ENCODE data around the gene HJURP.

DNA sequence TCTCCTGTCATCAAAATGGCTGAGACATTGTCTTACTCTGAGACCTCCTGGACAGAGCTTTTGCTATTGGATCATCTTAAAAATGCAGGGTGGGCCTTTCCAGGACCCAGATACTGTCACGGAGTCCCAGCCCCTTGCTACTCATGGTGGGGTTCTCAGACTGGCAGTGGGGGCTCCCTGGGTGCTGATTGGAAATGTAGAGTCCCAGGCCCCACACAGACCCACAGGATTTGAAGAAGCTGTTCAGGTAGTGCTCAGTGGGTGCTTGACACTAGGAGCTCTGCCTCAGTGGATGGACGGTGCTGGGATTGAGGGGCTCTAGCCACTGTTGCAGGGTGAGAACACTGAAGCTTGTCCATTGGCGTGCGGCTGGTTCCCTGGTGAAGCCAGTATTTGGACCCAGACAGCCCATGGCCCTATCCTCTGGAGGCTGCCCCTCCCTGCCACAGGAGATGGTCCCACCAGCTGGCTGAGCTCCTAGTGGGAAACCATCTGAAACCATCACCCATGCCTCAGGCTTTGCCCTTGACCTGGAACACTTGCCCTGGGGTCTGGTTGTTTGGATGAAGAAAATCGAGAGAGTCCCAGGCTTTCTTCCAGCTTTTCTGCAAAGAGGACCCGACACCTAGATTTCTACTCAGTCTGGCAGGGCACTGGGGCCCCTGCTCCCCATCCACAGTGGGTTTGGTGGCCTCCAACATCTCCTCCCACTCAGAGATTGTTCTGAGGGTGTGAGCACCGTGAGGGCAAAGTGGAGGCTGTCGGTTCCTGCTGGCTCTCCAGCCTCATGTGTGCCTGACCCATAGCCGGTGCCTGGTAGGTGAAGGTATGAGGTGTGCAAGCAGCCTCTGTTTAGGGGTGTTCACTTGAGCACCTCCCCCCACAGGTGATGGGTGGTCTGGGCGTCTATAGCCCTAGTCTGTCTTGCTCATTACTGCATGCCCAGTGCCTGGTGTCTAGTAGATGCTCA is 46.1 kb downstream of the HJURP start:
- no peak for TF ChIP-seq CTCF (IDR thresholded peaks at IDR 0.05; ENCODE audit: low read depth, low read length, poor library complexity, severe bottlenecking)
- no peak for TF ChIP-seq EZH2phosphoT487 (IDR thresholded peaks at IDR 0.05; ENCODE audit: borderline replicate concordance, low read length)

All from DOHH2 (cell line).